Activated CD8-positive, alpha-beta memory T cell treated with anti-CD3 and anti-CD28 coated beads, Interleukin-2, amount 50 U/mL, for 1 hour (primary cell): Measurements from ENCODE around the gene TNS2.
"Not testable (repeated sequence)": the region's sequence is repeated elsewhere in the genome, so short reads cannot be mapped to it uniquely, and the experiment has no call there.

Experiments used
- DNase-seq: peaks from one replicate; pipeline ENCODE4 v3.0.0-alpha.2; 2020; ENCODE audit errors: extremely low read depth

The TNS2 gene

DNA sequence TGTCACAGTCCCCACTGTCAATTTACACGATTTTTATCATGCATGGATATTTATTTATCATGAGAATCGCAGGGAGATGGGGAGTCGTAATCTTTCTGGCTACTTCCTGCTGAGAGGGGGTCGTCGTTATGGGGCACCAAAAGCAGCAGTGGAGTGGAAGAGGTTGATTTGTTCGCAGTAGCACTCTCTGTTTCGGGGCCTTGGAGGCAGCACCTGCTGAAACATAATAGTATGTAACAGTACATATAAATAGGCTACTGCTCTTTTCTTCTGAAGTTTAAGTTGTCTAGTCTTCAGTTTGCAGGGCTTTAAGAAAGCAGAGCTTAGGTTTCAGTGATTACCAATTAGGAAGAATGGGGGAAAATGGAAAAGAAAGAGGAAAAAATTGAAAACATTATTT is 57.3 kb downstream of the TNS2 start:
- no peak for DNase-seq

DNA sequence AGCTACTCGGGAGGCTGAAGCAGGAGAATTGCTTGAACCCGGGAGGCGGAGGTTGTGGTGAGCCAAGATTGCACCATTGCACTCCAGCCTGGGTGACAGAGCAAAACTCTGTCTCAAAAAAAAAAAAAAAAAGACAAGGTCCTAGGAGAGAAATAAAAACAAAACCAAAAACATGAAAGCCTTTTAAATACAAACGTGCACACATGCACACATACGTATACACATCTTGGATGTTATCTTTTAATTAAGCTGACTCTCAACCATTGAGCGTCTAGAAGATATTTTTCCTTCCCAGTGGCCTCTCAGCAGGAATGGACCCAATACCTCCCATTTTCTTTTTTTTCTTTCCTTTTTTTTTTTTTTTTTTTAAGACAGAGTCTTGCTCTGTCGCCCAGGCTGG is 62.6 kb downstream of the TNS2 start:
- not testable (repeated sequence) for DNase-seq

GRCh38 chr12:53113136-53113705 is 63.4 kb downstream of the TNS2 start:
- no peak for DNase-seq

GRCh38 chr12:53113951-53114350 is 64.1 kb downstream of the TNS2 start:
- no peak for DNase-seq
